Activated CD4-positive, alpha-beta T cell treated with anti-CD3 and anti-CD28 coated beads, Interleukin-2, amount 50 U/mL, for 1 hour (primary cell): ENCODE data around the gene SUSD3.
"Not testable (repeated sequence)": the region's sequence is repeated elsewhere in the genome, so short reads cannot be mapped to it uniquely, and the experiment has no call there.

Experiments used
- DNase-seq: peaks from one replicate; pipeline ENCODE4 v3.0.0-alpha.2; 2020

Gene SUSD3

DNA sequence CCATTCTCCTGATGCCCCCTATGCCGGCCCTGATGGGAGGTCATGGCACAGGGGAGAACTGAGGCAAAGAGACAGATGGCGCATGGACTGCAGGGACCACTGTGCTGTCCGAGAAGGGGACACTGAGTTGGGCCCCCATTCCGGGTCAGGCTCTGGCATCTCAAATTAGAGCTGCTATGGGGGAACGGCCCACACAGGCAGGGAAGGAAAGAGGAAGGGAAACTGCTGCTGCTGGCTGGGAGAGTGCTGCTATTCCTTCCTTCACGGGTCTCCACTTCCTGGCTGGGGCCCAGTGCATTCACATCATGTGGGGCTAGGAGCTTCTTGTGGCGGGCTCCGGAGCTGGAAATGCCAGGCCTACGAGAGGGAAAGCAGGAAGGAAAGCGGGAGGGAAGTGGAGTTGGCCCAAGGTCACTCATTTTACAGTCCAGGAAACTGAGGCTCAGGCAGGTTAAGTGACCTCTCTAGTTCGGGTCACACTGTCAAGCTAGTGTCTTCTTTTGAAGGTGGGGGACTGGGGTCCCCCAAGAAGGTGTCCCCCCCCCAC is 36.2 kb downstream of the SUSD3 start:
- no peak for DNase-seq

DNA sequence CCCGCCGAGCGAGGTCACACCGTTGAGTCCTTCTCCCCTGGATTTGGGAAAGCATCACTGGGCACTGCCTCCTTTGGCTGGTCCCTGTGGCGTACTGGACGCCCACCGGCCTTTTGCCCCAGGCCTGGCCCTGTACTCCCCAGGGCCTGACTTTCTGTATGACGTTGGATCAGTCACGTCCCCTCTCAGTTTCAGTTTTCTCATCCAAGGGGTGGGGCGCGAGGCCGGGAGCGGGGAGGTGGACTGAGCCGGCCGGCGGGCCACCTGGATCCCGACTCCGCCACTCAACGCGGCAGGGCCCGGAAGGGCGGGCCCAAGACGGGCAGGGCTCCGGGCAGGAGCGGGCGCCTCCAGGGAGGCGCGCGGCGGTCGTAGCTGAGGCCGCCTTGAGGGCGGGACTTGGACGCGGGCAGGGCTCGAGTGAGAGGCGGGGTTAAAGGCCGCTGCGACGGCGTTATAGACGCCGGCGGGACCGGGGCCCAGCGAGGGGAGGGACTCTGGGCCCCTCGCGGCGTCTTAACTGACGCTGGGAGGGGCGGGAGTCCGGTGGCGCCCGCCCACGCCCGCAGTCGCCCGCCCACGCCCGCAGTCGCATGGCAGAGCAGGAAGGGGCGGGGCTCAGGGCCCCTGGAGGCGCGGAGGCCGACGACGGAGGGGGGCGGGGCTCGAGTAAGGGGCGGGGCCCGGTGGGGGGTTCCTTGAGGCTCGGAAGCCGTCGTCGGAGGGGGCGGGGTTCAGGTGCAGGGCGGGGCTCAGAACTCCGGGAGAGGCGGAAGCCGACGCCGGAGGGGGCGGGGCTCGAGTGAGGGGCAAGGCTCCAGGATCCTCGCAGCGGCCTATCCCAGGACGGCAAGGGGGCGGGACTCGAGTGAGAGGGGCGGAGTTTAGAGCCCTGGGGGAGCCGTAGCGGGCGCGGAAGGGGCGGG is 37.0 kb downstream of the SUSD3 start:
- DNase-seq: peak; percentile 100

DNA sequence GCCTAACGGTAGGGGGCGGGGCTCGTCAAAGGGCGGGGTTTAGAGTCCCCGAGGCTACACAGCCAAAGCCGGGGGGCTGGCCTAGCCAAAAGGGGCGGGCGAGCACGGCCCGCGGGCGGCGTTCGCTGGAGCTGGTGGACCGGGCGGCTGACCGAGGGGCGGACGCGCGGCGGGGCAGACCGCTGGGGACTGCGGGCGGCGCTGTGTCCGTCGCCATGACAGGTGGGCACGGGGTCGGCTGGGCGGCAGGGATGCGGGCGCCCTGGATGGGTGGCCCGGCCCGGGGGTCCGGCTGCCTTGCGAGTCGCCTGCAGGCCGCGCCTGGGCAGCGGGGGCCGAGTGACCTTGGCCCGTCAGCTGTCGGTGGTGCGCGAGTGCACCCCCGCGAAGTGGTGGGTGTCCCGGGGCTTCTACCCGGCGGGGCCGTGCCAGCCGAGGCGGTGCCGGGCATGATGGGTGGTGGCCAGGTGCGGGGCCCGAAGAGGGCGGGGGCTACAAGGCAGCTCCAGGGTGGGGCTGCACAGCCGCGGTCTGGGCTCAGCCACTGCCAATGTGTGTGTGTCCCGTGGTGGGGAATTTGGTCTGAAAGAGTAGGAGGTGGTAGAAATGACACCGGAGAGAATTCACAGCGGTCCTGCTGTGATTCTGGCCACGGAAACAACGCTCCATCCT is 37.8 kb downstream of the SUSD3 start, which contains the start of gene CARD19:
CARD19 (plus strand) TSS at position 87 of the 672 bp plus-strand sequence; CDS start at position 216, 129 bp downstream.
- DNase-seq: peak; percentile 47

DNA sequence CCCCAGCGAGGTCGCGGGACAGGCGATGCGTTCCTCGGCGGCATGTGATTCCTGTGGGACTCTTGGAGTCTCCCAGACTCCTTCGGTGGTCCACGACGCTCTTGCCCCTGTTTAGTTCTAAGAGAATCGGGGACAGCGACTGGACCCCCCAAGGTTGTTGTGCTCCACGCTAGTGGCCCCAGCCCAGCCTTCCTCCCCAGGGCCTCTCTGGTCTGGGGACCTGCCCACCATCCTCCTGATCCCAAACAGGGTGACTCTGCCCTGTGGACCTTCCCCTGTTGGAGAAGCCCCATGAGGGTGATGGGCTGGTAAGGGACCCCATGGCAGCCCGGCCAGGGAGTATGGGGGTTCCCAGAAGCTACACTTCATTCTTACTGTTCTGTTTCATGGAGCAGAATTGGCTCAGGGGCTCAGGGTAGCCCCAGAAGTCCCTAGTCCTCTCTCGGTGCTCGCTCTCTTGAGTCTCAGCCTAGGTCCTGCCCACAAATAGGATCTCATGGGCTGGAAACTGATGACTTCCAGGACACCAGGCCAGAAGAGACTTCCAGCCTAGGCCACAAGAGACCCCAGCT is 38.4 kb downstream of the SUSD3 start:
- DNase-seq: no peak

DNA sequence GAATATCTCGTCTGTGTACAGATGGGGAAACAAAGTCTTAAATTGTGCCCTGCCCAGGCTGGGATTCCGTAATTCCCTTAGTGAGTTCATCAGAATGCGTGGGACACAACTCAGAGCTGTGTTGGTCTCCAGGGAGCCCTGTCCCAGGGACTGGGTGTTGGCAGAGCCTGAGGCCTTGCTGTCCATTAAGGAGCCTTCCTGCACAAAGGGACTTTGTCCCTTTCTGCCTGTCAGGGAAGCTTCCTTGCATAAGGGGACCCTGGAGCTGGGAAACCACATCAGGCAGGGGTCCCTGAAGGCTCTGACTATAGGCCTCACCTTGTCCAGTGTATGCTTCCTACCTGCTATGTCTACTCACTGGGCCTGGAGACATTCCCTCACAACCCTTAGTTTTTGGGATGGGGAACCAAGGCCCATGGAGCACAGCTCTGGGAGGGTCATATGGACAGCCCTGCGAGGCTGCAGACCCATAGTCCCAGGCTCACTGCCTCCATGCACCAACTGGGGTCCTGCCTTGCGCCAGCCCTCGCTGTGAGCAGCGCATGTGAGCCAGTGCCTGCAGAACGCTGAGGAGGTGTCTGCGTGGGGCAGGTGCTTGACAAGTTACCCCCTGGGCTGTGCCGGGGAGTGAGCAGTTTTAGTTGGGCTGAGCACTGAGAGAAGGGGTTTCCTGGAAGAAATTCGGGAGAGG is 39.2 kb downstream of the SUSD3 start:
- DNase-seq: no peak

DNA sequence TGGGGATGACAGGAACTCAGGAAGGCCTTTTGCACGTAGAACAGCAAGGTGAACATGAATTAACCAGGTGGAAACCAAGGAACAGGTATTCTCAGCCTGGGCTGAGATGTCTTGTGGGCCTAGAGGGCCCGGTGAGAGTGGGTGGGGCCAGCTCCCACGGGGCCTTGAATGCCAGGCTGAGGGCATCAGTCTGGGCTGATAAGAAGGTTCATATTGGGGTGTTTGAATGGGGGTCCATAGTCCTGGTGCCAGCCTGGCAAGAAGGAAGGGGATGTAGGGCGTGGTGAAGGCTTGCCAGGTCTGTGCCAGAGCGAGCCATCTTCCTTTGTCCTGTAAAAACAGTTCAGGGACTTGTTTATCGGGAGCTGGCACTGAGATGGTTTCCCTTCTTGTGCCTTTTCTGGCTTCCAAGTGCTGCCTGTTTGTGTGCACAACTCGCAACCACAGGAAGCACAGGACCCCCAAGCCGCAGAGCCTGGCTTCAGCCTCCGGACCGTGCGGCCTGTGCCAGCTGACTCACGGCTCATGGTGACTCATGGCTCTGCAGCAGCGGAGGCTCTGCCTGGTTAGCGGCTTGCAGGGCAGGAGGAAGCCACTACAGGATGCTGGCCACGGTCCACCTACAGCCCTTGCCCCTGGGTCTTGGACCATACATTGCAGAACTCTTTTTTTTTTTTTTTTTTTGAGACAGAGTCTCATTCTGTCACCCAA is 39.9 kb downstream of the SUSD3 start:
- DNase-seq: peak; percentile 55

DNA sequence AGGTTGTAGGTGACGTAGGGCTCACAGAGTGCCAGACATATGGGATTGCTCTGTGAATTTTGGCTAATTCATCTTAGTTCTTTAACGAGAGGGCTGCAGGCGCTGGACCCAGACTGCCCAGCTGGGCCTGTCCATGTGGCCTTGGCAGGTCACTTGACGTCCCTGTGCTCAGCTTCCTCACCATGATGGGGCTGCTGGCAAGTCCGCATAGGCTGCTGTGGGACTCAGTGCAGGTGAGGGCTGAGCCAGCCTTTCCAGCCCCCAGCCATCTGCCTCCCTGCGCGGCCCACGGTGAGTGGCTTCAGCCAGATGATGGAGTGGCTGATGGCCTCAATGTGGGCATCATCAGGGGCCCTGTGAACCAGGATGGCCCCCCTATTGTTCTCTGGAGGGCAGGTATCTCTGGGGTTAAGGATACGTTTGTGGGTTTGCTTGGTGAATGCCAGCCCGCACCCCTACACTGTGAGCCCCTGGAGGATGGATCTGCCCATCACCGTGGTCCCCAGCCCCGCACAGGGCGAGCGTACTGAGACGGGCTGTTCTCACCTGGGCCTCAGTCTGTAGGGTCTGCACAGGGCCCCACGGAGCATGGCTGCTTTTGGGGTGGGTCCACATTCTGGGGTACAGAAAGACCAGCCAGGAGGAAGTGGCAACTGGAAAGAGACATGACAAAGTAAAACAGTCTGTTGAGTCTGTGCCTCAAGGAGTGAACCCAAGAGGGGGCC is 41.2 kb downstream of the SUSD3 start:
- no peak for DNase-seq

DNA sequence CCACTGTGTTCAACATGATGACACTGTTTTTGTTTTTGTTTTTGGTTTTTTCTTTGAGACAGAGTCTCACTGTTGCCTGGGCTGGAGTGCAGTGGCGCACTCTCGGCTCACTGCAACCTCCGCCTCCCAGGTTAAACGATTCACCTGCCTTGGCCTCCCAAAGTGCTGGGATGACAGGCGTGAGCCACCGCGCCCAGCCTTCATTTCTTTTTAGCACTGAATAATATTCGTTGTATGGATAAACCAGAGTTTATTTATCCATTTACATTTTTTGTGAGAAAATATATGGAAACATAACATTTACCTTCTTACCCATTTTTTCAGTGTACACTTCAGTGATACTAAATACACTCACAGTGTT is 41.8 kb downstream of the SUSD3 start:
- DNase-seq: no peak

DNA sequence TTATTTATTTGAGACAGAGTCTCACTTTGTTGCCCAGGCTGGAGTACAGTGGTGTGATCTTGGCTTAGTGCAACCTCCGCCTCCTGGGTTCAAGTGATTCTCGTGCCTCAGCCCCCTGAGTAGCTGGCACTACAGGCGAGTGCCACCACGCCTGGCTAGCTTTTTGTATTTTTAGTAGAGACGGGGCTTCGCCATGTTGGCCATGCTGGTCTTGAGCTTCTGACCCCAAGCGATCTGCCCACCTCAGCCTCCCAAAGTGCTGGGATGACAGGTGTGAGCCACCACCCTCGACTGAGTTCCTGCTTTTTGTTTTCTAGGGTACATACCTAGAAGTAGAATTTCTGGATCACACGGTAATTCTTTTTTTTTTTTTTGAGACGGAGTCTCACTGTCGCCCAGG is 42.6 kb downstream of the SUSD3 start:
- not testable (repeated sequence) for DNase-seq

DNA sequence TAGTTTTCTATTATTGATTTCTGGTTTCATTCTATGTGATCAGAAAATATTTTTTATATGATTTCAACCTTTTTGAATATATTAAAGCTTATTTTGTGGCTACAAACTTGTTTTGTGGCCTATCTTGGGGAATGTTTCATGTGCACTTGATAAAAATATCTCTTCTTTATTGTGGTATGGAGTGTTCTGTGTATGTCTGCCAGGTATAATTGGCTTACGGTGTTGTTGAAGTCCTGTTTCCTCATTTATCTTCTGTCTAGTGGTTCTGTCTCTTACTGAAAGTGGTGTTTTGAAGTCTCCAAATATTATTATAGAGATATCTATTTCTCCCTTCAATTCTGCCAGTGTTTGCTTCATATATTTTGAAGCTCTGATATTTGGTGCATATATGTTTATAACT is 47.1 kb downstream of the SUSD3 start:
- no peak for DNase-seq

DNA sequence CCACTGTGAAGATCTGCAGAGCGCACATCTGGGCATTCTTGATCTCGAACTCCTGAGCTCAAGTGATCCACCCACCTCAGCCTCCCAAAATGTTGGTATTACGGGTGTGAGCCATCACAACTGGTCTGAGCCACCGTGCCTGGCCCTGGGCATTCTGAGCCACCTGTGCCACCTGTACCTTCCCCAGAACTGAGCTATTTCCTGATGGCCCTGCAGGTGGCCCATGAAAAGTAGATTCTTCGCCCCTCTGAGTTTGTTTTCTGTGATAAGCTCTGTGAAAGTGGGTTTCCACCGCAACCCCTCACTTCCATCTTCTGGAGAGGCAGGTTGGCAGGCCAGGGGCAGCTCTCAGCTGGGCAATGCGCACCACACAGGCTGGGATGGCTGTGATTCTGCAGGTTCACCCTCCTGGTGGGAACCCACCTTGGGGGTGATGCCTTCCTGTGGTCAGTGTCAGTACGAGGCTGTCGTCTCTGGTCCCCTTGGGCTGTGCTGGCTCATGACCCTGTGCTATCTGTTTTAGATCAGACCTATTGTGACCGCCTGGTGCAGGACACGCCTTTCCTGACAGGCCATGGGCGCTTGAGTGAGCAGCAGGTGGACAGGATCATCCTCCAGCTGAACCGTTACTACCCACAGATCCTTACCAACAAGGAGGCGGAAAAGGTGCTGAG is 48.8 kb downstream of the SUSD3 start:
- no peak for DNase-seq

DNA sequence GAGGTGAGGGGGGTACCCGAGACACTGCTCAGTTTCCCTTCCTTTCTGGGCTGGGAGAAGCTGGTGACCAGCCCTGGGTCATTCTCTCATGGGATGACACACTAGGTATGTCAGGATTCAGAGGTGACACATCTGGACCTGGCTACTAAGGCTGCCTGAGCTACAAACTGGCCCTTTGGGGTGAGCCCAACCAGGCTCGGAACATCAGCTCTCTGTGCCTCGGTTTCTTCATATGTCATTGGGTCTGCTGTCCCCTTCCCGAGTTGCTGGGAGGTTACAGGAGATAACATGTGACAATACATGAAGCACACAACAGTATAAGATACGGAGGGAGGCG is 49.3 kb downstream of the SUSD3 start:
- DNase-seq: no peak

DNA sequence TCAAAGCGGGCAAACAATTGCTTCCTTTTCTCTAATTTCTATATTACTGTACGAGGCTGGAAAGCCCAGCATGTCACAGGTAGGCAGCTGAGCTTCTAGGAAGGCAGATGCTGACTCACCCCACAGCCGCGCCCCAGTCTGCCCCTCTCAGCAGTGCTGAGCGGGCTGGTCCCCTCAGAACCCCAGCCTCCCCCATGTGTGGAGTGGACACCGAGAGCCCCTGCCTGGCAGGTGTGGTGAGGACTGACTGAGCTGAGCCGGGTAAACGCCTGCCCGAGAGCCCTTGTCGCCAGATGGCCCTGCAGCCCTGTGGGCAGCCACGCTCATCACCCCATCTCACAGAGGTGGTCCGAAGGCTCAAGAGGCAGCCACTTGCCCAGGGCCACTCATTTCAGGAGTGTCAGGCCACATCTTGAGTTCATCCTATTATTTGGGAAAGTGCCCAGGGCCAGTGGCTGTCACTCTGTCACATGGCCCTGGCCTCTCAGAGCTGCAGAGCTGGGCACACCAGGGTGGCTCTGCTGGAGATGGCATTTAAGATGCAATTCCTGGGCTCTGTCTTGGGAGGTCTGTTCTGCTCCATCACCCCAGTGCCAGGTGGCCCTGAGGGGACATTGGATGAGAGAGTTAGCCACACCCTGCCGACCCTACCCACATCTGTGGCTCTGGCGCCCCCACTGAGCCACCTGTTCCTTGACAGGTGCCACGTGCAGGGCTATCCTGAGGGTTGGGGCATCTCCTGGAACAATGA is 50.0 kb downstream of the SUSD3 start:
- no peak for DNase-seq

DNA sequence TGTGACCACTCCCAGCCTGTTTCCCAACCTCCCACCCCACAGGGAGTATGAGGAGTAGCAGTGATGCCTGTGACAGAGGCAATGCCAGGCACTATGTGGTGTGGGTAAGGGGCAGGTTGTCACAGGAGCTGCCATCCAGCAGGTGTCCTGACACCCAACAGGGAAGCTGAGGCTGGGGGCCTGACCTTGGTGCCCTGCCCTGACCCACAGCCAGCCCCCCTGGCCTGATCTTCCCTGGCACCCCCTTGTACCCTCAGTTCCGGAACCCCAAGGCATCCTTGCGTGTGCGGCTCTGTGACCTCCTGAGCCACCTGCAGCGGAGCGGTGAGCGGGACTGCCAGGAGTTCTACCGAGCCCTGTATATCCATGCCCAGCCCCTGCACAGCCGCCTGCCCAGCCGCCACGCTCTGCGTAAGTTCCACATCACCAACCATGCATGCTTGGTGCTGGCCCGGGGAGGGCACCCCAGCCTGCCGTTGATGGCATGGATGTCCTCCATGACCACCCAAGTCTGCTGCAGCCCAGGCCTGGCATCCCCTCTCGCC is 51.9 kb downstream of the SUSD3 start:
- DNase-seq: no peak

DNA sequence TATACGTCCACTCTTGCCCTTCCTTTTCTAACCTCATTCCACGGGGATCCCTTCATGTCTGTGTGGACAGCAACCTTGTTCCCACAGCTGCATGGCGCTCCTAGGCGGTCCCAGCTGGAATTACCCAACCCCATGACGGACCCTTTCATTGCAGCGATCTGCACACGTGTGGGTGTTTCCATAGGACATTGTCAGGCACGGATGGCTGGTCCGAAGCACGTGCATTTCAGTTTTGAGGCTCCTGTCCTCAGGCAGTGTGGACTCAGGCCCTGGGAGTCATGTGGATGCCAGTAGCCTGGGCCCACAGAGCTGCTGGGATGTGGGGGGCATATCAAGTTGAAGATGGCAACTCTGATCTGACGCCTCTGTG is 52.5 kb downstream of the SUSD3 start:
- DNase-seq: no peak

DNA sequence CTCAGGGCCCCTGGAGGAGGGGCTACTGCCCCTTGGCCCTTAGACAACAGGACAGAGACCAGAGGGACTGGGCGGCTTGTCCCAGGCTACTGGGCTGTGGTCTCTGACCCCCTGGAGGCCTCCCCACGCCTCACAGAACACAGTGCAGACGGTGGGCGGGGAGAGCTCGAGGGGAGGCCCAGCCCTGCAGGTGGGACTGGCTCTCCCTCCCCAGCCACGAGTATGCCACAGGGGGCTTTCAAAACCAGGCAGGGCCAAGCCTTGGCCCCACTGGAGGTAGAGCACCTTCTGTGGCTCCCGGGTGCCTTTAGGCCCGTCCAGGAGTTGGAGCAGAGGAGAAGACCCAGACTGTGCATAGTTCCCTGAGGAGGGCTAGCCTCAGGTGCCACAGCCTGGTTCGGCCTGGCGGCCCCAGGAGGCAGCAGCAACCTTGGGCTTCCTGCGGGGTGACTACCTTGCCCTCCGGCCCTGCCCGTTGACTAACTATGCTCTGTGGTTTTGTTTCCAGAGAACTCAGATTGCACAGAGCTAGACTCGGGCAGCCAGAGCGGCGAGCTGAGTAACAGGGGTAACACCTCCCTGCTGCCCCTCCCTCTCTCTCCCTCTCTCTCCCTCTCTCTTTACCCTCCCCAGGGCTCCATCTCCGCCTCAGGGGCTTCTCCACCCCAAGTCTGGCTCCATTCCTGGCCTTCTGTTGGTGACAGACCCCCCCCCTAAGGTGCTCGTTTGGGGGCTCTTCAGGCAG is 53.0 kb downstream of the SUSD3 start:
- peak; percentile 0 for DNase-seq

DNA sequence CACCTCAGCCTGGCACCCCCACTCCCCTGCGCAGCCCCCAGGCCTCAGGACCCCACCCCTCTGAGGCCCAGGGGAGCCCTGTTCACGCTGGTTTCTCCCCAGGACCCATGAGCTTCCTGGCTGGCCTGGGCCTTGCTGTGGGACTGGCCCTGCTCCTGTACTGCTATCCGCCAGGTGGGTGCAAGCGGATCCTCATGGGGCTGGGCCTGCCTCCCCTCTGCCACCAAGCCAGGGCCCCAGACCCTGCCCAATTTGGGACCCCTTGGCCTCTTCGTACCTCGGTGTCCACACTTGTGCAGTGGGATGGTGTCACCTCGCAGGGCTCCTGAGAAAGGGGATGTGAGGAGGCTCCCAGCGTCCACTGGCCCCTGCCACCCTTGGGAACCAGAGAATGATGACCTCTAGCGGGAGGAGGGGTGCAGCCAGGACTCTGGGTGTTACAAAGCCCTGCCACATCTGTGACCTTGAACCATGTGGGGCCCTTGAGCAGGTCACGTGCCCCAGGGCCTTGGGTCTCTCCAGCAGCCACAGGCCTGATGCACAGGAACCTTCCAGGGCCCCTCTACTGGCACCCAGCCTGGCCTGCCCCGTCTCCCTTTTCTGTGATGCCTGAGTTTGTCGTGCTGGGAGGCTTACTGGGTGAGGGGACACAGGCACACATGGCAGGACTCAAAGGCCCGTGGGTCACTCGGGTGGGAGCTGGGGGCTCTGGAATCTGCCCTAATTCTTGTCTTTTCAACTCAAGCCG is 53.8 kb downstream of the SUSD3 start:
- no peak for DNase-seq

DNA sequence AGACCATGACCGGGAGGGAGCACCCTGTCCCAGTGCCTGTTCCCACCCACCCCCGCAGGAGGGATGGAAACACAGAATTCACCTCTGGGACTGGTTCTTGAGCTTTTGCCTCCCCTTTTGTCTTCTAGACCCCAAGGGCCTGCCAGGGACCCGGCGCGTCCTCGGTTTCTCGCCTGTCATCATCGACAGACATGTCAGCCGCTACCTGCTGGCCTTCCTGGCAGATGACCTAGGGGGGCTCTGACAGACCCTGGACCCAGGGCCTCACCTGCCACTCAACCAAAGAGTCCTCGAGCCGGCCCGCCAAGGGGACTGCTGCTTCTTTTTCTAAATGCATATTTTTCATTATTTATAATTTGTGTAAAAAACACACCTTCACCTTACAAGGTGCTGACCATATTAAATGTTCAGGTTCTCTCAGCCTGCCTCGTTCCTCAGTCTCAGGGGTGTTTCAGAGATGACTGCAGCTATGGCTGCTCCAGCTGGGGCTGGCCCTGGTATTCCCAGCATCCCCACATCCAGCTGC is 54.4 kb downstream of the SUSD3 start:
- no peak for DNase-seq
